Stimulated activated CD4-positive, alpha-beta T cell treated with anti-CD3 and anti-CD28 coated beads, Interleukin-1b, Interleukin-23, amount 100 ng/mL, for 24 hours (primary cell): ENCODE data around the gene NME4.
A peak's percentile ranks its signal among the peaks of the same experiment; 100 is the strongest.

Experiments used
- DNase-seq, 4 experiments: peaks; one replicate each; pipeline ENCODE4 v3.0.0-alpha.2; 2020; ENCODE audit warnings: low read depth in 4 of 4, low spot score in 1 of 4

Gene NME4

DNA sequence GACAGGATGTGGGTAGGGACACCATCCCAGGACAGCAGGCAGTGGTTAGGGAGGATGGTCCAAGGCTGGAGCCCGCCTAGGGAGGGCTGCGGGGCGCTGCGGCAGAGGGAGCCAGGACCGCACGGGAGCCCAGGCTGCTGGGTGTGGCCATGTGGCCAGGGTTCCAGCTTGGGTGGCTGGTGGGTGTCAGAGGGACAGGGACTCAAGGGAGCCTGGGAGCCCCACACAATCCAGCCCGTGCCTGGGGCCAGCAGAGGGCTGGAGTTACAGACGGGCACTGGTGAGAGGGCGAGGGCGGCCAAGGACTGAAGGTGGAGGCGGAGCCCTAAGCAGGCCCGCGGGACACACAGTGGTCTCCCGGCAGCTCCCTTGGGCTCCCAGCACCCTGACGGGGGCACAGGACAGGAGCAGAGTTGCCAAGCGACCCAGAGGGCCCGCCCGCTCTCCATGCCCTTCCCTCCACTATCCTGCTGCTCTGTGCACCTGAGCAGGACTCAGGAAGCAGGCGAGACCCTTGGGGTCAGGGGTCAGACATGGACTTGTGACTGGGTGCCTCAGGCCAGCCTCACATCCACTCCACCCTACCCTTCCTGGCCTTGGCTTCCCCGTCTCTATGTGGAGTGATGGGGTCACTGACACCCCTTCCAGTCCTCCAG, 33.8 kb upstream of the NME4 start:
- DNase-seq, result no peak

DNA sequence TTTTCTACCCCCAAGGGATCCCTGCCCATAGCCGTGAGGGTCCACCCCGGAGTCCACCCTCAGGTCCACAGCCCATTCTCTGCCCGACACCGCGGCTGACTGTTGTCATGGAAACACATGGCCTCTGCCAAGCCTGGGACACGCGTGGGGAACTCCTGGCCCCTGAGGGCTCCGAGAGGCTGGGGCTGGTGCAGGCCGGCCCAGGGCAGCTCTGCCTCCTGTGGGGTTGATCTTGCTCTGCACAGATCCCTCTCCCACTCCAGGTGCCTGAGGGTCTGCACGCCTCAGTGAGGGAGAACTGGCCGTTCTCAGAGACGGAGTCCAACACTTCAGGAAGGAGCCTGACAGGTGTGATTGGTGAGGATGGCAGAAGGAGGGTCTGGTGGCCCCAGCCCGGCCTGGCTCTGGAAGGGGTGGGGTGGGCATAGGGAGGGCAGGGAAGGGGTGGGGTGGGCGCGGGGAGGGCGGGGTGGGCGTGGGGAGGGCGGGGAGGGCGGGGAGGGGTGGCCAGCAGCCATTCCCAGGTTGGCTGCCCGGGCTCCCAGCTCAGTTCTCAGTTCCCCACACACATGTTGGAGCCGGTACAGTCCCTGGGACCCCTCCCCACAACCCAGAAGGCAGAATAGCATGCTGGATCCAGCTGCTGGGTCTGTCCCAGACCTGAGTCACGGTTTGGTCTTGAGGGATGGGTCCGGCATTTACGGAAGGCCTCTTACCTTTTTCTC, 33.1 kb upstream of the NME4 start:
- DNase-seq, result no peak

DNA sequence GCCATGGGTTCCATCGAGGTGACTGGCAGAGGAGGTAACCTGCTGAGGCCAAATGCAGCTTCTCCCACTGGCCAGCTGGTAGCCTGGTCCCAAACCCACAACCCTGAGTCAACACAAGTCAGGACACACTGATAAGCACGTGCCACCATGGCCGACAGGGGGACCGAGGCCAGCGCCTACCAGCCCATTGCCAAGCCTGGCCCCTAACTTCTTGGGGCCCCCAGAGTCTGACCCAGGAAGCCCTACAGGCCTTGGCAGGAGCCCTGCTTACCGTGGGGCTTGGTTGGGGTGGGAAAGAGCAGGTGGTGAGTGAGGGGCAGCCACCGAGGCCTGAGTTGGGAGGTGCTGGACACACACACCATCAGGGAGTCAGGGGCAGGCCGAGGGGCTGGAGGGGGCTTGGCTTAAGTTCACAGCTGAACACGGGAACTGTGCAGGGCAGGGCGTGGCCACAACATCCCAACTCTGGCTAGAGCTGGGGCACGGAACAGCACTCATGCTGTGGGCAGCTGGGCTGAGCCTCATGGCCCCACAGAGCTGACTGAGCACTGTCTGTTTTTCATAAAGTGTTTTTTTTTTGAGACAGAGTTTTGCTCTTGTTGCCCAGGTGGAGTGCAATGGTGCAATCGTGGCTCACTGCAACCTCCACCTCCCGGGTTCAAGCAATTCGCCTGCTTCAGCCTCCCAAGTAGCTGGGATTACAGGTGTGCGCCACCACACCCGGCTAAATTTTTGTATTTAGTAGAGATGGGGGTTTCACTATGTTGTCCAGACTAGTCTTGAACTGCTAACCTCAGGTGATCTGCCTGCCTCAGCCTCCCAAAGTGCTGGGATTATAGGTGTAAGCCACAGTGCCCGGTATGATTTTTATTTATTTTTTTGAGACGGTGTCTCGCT, 32.2 kb upstream of the NME4 start:
- DNase-seq, result no peak

DNA sequence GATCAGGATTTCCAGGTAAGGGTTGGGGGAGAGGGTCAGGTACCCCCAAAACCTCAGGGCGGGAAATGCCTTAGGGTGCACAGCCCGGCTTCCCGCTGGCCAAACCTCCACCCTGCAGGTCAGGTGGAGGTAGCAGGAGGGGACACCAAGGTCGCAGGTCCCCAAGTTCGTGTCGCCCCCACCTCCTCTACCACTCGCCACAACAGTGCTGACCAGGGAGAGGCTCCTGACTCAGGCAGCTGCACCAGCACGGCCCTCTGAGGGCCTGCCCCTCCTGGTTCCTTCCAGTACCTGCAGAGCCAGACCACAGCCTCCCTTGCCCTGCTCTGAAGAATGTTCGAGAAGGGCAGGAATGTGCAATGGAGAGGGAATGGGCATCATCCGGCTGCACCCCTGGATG, 30.5 kb upstream of the NME4 start:
- no peak for DNase-seq

DNA sequence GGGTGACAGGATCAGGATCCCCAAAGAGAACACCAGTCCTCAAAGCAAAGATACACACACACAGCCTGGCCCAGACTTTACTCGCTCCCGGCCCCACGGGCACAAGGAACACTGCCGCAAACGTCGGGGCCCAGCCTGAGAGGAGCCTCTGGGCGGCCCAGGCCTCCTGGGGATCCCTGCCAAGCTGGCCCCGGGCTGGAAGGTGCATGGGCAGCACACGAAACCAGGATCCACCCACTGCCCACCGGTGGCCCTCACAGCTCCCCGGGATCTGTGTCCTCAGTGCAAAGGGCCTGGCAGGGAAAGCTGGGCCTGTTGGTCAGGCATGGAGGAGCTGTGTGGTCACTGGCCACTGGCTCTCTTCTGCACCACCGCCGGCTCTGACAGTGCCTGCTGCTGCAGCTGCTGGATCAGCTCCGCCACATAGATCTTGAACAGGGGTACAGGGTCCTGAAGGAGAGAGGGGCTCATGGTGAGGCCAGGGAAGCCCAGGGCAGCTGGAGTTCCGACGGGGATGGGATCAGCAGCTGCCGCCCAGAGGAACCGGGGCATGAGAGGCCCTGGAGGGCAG, 29.6 kb upstream of the NME4 start:
- no peak for DNase-seq

DNA sequence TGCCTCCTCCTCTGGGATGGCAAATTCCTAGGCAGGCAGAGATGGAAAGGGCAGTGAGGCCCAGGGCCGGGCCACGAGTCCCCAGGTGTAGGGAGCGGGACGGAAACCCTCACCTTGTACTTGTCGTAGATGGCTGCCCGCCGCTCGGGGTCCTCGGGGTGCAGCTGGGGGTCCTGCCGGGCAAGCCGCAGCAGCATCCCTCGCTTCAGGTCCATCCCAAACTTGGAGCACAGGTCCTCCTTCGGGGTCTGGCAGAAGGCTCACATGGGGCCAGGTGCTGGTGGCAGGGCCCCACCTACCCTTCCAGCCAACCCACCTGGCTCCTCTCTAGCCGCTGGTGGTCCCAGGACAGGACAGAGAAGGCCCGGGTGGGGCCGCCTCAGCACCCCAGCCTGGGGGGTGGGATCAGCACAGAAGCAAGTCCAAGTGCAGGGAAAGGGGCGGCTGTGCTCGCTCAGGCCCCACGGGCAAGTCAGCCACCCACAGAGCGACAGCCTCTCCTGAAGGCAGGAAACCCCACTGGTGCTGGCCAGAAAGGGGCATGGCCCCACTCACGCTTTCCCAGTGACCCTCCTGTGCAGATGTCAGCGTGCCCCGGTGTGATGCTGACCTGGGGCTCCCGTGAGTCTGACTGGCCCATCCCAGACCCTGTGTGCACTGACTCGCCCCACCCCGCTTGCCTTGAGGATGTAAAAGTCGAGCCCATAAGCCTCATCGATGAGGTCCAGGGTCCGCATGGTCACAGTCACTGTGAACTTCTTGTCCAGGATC, 28.4 kb upstream of the NME4 start:
- no peak for DNase-seq

DNA sequence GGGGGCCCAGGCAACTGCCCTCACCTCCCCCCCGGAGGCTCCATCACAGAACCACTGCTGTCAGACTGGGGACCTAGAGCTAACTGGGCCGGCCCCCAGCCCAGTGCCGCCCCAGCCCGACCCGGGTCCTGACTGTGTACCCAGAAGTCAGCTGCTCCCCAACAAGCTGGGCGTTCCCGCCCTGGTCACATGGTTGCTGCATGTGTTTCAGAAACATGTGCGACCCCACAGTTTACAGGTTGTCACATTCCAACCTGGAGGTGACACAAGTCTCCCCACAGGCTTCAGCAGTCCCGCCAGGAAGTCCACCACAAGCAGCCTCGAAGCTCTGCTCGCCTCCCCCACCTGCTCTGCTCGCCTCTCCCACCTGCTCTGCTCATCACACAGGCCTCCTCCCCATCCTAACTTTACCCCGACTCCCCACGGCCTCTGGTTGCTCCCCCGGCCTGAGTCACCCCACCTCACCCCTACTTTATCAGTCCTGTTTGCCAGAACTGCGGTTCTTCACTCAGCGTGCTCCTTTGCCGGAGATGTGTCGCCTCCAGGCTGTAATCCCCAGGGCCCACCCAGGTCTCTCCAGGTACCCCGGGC, 27.6 kb upstream of the NME4 start:
- no peak for DNase-seq

DNA sequence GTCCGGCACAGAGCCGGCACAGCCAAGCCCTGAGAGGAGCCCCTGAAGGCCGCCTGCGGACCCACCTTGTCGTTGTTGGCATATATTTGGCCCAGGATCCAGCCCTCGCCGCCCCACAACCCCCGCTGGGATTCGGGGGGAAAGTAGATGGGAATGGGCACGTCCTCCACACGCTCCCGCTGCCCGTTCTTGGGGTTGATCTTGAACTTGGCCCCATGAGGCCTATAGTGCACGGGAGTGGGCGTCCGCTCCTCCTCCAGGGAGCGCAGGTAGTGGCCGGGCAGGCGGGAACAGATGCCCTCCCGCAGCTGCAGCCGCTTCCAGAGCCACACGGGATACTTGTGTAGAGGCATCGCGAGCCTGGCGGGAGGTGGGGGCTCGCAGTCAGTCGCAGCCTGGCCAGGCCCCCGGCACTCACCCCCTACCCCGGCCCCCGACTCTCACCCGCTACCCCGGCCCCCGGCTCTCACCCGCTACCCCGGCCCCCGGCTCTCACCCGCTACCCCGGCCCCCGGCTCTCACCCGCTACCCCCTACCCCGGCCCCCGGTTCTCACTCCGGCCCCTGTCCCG, 27.0 kb upstream of the NME4 start:
- DNase-seq, result no peak

DNA sequence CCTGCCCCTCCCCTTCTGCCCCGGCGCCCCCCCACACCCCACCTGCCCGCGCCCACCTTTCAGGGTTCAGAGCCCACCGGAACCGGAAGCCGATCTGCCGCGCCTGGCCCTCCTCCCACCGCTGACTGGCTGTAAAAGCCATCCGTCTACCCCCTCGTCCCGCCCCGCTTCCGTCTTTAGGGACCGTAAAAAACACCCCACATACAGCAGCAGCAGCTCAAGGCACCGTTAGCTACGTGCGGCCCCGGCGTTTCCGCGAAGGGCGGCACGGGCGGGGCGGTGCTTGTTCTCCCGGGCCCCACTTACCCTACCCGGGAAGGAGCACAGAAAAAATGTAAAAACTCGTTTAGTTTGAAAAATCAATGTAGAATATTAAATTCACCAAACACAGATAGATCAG, 26.6 kb upstream of the NME4 start, which contains the start of gene MRPL28:
TSS of gene MRPL28 (minus strand) at position 96 of the 400 bp plus-strand sequence. CDS start 320 bp downstream, outside the sequence.
- DNase-seq, result peak; percentile 77 to 94 (median 90)

DNA sequence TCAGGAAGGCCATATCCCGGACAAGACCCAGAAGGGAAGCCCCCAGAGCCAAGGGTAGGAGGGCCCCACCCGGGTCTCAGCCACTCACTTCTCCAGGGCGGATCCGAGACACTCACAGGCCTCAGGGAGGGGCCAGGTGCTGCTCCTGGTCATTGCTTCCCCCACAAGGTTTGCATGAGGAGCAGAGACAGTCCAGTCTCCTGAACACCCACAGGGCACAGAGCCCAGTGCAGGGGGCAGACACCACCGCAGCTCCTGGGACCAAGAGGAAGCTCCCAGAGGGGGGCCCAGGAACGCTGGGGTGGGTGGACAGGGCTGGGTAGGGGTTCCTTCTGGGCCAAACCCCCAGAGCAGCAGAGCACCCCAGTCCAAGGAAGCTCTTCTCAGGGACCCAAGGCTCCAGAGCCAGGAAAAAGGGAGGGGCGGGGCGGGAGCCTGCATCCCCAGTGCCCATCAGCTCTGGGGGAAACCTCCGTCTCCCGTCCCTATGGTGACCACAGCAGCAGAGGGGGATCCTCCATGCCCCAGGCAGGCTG, 26.0 kb upstream of the NME4 start:
- no peak for DNase-seq

DNA sequence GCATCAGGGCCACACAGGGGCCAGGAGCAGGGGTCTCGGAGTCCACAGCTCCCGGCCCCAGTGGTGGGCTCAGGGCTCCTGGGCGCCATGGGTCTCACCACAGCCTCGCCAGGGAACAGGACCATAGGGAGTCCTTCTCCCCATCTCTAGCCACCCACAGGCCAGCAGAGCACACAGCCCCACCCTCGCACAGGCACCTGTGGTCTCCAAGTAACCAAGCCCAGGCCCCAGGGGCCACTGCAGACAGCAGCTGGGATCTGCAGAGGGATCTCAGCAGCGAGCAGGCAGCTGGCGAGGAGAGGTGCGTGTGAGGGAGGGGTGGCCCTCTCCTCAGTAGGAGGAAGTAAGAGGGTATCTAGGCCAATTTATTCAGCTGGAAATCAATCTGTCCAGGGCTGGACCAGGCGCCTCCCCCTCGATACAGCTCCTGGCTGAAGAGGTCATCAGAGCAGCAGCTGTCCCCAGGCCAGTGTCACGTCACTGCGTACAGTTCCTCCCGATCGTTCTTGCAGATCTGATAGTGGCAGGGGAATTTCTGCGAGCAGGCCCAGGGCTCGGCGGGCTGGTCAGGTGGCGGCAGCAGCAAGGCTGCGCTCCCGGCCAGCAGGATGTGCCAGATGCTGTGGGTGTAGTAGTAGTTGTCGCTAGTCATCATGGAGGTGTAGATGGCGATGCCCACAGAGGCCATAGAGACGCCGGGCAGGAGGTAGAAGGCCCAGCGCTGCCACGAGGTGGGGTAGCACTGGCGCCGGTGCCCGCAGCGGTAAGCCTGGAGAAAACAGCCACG, 25.3 kb upstream of the NME4 start:
- DNase-seq, result no peak

DNA sequence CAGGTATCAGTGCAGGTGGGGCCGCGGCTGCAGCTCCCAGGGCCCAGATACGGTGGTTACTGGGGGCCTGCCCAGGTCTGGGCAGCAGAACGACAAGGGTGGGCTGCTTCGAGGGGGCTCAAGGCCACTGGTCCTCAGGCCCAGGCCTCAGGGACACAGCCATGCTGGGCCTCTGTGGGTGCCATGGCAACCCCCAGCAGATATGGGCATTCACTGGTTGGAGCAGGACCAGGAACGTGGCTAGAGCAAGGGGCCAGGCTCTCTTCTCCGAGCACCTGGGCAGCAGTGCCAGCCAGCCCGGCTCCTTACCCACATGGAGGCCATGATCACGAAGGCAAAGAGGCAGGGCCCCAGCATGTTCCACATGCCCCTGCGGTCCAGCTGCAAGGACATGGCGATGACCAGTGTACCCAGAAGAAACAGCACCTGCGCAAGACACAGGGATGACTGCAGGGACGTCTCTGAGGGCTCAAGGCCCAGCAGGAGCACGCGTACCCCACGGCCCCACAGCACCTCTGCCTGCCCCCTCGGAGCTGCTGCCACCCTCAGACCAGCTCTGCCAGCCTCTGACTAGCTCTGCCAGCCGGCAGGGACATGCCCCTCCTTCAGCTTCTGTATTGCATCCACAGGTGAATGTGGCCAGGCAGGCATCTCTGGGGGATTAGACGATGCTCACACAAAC, 24.6 kb upstream of the NME4 start:
- no peak for DNase-seq

DNA sequence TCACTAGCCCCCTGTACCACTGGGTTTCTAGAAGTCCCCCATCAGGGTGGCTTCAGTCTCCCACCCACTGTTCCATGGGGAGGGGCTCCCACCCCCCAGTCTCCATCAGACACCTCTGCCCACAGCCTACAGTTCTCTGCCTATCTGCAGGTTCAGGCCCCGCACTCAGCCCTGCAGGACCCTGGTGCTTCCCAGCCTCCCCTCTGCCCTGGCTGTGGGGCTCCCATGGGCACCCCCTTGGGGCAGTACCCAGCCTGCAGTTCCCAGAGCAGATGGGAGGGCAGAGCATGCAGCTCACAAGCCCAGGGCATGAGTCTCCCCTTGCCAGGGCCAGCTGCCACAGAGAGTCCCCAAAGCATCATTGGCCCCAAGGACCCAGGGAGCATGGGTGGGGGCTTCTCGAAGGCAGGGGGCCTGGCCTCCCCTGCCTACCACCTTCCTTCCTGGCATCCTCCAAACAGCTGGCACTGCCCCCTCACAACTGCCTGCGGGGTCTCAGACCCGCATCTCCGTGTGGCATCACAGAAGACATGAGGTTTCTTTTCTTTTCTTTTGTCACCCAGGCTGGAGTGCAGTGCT, 23.9 kb upstream of the NME4 start:
- no peak for DNase-seq

DNA sequence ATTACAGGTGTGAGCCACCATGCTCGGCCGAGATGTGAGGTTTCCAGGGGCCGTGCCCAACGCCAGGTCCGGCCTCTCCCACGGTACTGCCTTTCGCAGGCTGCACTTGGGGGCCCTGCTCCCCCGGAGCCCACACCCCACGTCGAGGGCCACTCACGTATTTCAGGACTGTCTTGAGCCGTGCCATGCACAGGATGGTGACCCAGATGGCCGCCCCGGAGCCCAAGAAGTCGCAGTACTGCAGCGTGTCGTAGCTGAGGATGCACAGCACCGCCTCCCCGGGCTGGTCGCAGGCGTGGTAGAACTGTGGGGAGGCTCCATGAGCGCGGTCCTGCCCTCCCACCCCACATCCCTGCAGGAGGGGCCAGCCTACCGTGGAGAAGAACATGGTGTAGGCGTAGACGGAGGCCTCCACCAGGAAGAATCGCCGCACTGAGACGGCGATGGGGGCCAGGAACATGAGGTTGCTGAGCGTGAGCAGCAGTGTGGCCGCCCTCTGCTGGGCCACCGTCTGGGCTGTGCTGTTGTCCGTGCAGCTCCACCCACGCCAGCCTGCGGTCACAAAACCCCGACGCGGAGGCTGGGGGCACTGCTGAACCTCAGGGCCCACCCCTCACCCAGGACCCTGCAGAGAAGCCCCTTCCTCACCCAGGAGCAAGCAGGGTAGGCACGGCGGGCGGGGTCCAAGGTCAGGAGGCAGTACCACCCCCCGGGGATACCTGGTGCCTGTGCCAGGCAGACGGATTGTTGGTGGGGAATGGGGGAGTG, 23.0 kb upstream of the NME4 start:
- no peak for DNase-seq

DNA sequence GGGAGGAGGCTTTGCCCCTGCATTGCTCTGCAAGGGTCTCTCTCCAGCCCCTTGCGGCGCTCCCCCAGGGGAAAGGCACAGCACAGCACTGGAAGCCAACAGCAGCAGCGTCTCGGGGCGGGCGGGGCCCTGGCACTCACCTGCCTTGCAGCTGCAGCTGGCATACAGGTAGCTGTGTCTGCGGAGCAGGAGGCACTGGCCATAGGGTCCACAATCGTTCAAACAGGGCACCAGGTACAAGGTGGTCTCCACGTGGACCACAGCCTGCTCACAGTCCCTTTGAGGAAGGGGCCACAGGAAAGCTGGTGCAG, 22.4 kb upstream of the NME4 start:
- no peak for DNase-seq

DNA sequence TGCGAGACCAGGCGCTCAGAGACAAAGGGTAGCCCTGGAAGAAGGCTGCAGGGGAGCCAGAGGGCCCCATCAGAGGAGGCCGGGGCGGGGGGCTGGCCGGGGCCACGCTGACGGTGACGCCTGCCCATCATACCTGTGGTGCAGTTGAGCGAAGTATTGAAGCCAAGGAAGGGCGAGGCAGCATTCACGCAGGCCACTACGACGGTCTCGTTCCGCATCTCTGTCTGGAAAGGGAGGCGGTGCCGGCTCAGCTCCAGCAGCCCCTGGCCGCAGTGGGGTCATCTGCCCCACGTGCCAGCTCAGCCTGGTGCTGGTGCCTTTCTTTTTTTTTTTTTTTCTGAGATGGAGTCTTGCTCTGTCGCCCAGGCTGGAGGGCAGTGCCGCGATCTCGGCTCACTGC, 21.8 kb upstream of the NME4 start:
- no peak for DNase-seq
